MM.1S (cell line): ENCODE data around the gene ADRB2.

Experiments used
- CTCF ChIP-seq: fragments of 300-600 bp; sonication (generic); IDR thresholded peaks from 2 replicates; pipeline ENCODE4 v1.5.1; 2016; ENCODE audit warnings: antibody characterized with exemption, low read length, mixed read lengths
- EZH2 ChIP-seq: fragments of 300-600 bp; sonication (generic); optimal IDR thresholded peaks from 2 replicates; pipeline ENCODE3; 2017; ENCODE audit warnings: low read depth, mild to moderate bottlenecking, antibody characterized with exemption, low read length, mixed read lengths
- EZH2phosphoT487 ChIP-seq: fragments of 300-600 bp; sonication (generic); IDR thresholded peaks from 2 replicates; pipeline ENCODE4 v1.6.1; 2018; ENCODE audit warnings: antibody characterized with exemption, low read length

DNA sequence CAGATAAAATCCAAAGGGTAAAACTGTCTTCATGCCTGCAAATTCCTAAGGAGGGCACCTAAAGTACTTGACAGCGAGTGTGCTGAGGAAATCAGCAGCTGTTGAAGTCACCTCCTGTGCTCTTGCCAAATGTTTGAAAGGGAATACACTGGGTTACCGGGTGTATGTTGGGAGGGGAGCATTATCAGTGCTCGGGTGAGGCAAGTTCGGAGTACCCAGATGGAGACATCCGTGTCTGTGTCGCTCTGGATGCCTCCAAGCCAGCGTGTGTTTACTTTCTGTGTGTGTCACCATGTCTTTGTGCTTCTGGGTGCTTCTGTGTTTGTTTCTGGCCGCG is 727 bp upstream of the ADRB2 start:
- no peak for TF ChIP-seq CTCF
- no peak for TF ChIP-seq EZH2
- no peak for TF ChIP-seq EZH2phosphoT487
